Bronchial epithelial cell (primary cell): Measurements from ENCODE around the gene DGKI. TPM values are rescaled to one million over a fixed set of nuclear protein-coding genes. Genes with fewer than 3 reads are reported as not detected.

Experiments used
- DNase-seq: peaks from one replicate; pipeline ENCODE4 v3.0.0-alpha.2; 2010; ENCODE audit warnings: low read depth
- FAIRE-seq: peaks from 2 replicates; lab custom pipeline; 2011; peaks lifted over from hg19 to GRCh38; lab: Jason Lieb, UNC
- H3K27me3 ChIP-seq: 2 replicates; pipeline ENCODE4 v1.5.1; 2011; ENCODE audit warnings: low read length; ENCODE audit not compliant: control insufficient read depth, insufficient read depth
- H3K36me3 ChIP-seq: 2 replicates; pipeline ENCODE4 v1.5.1; 2011; ENCODE audit warnings: low read length; ENCODE audit not compliant: control insufficient read depth, insufficient read depth
- H3K4me3 ChIP-seq: 2 replicates; pipeline ENCODE4 v1.5.1; 2011; ENCODE audit warnings: mild to moderate bottlenecking, low read depth, low read length, control low read depth
- CTCF ChIP-seq: IDR thresholded peaks from 2 replicates; pipeline ENCODE4 v1.5.1; 2011; ENCODE audit warnings: mild to moderate bottlenecking, moderate library complexity, low read length, control low read depth, inconsistent platforms; ENCODE audit not compliant: insufficient read depth, severe bottlenecking
- total RNA-seq: library from RNA; depleted of rRNA; stranded (reverse); fragments of >200 nt; gene quantifications from 2 replicates; pipeline ENCODE4 v1.2.1, GENCODE V29; 2014

The DGKI gene
- total RNA-seq, 1 donor from 2014 or later, result under 0.01 TPM

- H3K4me3 ChIP-seq, result no peak overlapping the region
- TF ChIP-seq CTCF, result no peak
- DNase-seq (no peak), FAIRE-seq (no peak)
- H3K36me3 ChIP-seq, result no peaks in the 10 kb centered on the region
- H3K27me3 ChIP-seq, result no peaks in the 10 kb centered on the region
Measured at GRCh38 chr7:137685433-137686164, 161.2 kb downstream of the DGKI start.

GRCh38 chr7:137684776-137685175 lies 162.0 kb downstream of the DGKI start:
- Histone ChIP-seq H3K27me3 (no peaks in the 10 kb centered on the region), H3K4me3 (no peak overlapping the region), H3K36me3 (no peaks in the 10 kb centered on the region)
- no peak for DNase-seq
- no peak for TF ChIP-seq CTCF
- FAIRE-seq, result no peak

GRCh38 chr7:137684316-137684715 lies 162.5 kb downstream of the DGKI start:
- no peak for TF ChIP-seq CTCF
- FAIRE-seq, result no peak
- H3K4me3 ChIP-seq, result no peak overlapping the region
- no peaks in the 10 kb centered on the region for H3K36me3 ChIP-seq
- H3K27me3 ChIP-seq, result no peaks in the 10 kb centered on the region
- no peak for DNase-seq

- H3K4me3 ChIP-seq, result no peak overlapping the region
- DNase-seq (peak; percentile 82), FAIRE-seq (no peak)
- H3K36me3 ChIP-seq, result no peaks in the 10 kb centered on the region
- no peak for TF ChIP-seq CTCF
- no peaks in the 10 kb centered on the region for H3K27me3 ChIP-seq
Measured at GRCh38 chr7:137682596-137682995, 164.2 kb downstream of the DGKI start.

- DNase-seq, result peak; percentile 90
- Histone ChIP-seq H3K27me3 (no peaks in the 10 kb centered on the region), H3K4me3 (no peak overlapping the region), H3K36me3 (no peaks in the 10 kb centered on the region)
- FAIRE-seq, result no peak
- no peak for TF ChIP-seq CTCF
Measured at GRCh38 chr7:137681657-137682562, 164.9 kb downstream of the DGKI start.
